H1 (cell line): ENCODE data around the gene ZCCHC10. TPM values are rescaled to one million over a fixed set of nuclear protein-coding genes. Genes with fewer than 3 reads are reported as not detected.

ENCODE experiments used
- CTCF ChIA-PET: fragments of 300-600 bp; sonication (Branson Sonifier 250); formaldehyde crosslinking; loops from one replicate; lab custom pipeline; 2021; ENCODE audit not compliant: partially characterized antibody; lab: Charles Lee
- POLR2A ChIA-PET: fragments of 300-600 bp; sonication (Branson Sonifier 250); formaldehyde crosslinking; loops from one replicate; lab custom pipeline; 2021; ENCODE audit warnings: inconsistent platforms; ENCODE audit not compliant: partially characterized antibody; lab: Charles Lee
- DNase-seq, 2 experiments: peaks; one replicate each; pipeline versions ENCODE4 v3.0.0 to v3.0.0-alpha.2; 2010 to 2022; ENCODE audit warnings: low spot score in 2 of 2, low read depth in 1 of 2, mixed read lengths in 1 of 2
- FAIRE-seq: peaks from 2 replicates; lab custom pipeline; 2011; peaks lifted over from hg19 to GRCh38; lab: Jason Lieb, UNC
- H2AFZ ChIP-seq: 2 replicates; pipeline ENCODE4 v1.8.1; 2012; ENCODE audit warnings: low read length, inconsistent platforms
- H2AK5ac ChIP-seq: 2 replicates; pipeline ENCODE4 v1.6.1; 2013; ENCODE audit warnings: low read depth, low read length
- H2BK120ac ChIP-seq: replicated peaks from 2 replicates; pipeline ENCODE3; 2013; ENCODE audit warnings: low read depth, low read length, inconsistent platforms
- H2BK12ac ChIP-seq: 2 replicates; pipeline ENCODE4 v1.6.1; 2013; ENCODE audit warnings: low read depth, low read length
- H2BK15ac ChIP-seq: 2 replicates; pipeline ENCODE4 v1.6.1; 2013; ENCODE audit warnings: low read length
- H2BK20ac ChIP-seq: 2 replicates; pipeline ENCODE4 v1.6.1; 2013; ENCODE audit warnings: low read length
- H2BK5ac ChIP-seq: 2 replicates; pipeline ENCODE4 v1.6.1; 2013; ENCODE audit warnings: low read depth, low read length
- H3K14ac ChIP-seq: 2 replicates; pipeline ENCODE4 v1.6.1; 2013; ENCODE audit warnings: inconsistent platforms; ENCODE audit not compliant: insufficient read length
- H3K18ac ChIP-seq: 2 replicates; pipeline ENCODE4 v1.6.1; 2013; ENCODE audit warnings: low read length; ENCODE audit errors: extremely low read depth
- H3K23ac ChIP-seq: 2 replicates; pipeline ENCODE4 v1.6.1; 2013; ENCODE audit warnings: inconsistent platforms; ENCODE audit not compliant: insufficient read length
- H3K23me2 ChIP-seq: 2 replicates; pipeline ENCODE4 v1.6.1; 2013; ENCODE audit warnings: low read depth, low read length
- H3K27ac ChIP-seq: 2 replicates; pipeline ENCODE4 v1.6.1; 2011; ENCODE audit warnings: low read depth, low read length, inconsistent platforms
- H3K27me3 ChIP-seq, 4 experiments: replicated peaks in 1 of 4; 1 replicate in 1 of 4; 2 replicates in 3 of 4; pipeline versions ENCODE4 v1.6.1 to v1.8.1; 2011 to 2013; ENCODE audit warnings: low read length in 3 of 4, mild to moderate bottlenecking in 3 of 4, inconsistent platforms in 2 of 4, mixed read lengths in 2 of 4, moderate library complexity in 1 of 4; ENCODE audit not compliant: control insufficient read depth in 3 of 4, insufficient read depth in 3 of 4; ENCODE audit errors: extremely low read depth in 1 of 4
- H3K36me3 ChIP-seq, 4 experiments: 2 replicates each; pipeline versions ENCODE4 v1.6.1 to v1.8.1; 2011 to 2013; ENCODE audit warnings: mild to moderate bottlenecking in 4 of 4, low read length in 3 of 4, moderate library complexity in 2 of 4, control low read depth in 1 of 4, inconsistent platforms in 1 of 4; ENCODE audit not compliant: insufficient read depth in 4 of 4, control insufficient read depth in 2 of 4
- H3K4ac ChIP-seq: replicated peaks from 2 replicates; pipeline ENCODE3; 2013; ENCODE audit warnings: low read length, low read depth, mixed read lengths, inconsistent platforms; ENCODE audit not compliant: insufficient read length
- H3K4me1 ChIP-seq, 4 experiments: replicated peaks in 1 of 4; 1 replicate in 1 of 4; 2 replicates in 3 of 4; pipeline versions ENCODE4 v1.6.1 to v1.8.1; 2011 to 2013; ENCODE audit warnings: low read length in 3 of 4, inconsistent platforms in 2 of 4, mixed read lengths in 1 of 4; ENCODE audit not compliant: insufficient read depth in 4 of 4, control insufficient read depth in 3 of 4
- H3K4me2 ChIP-seq, 2 experiments: 2 replicates each; pipeline versions ENCODE4 v1.6.1 to v1.8.1; 2011 to 2013; ENCODE audit warnings: low read depth in 2 of 2, low read length in 2 of 2, control low read depth in 1 of 2, inconsistent platforms in 1 of 2, mild to moderate bottlenecking in 1 of 2; ENCODE audit not compliant: insufficient read depth in 1 of 2
- H3K4me3 ChIP-seq, 4 experiments: fragments of 200-600, 300-600 bp in 1 of 4; sonication (generic), shearing (Covaris generic), sonication (Bioruptor Twin) in 1 of 4; 2 replicates each; pipeline versions ENCODE4 v1.5.1 to v1.8.1; 2011 to 2016; ENCODE audit warnings: low read length in 4 of 4, low read depth in 3 of 4, control low read depth in 2 of 4, inconsistent platforms in 2 of 4, mild to moderate bottlenecking in 2 of 4, mixed read lengths in 1 of 4, moderate library complexity in 1 of 4; ENCODE audit not compliant: insufficient read depth in 2 of 4; ENCODE audit errors: extremely low read depth in 1 of 4
- H3K56ac ChIP-seq: replicated peaks from 2 replicates; pipeline ENCODE3; 2013; ENCODE audit warnings: low read depth, mild to moderate bottlenecking, mixed read lengths, low read length, inconsistent platforms; ENCODE audit not compliant: insufficient read length
- H3K79me1 ChIP-seq: 2 replicates; pipeline ENCODE4 v1.6.1; 2013; ENCODE audit warnings: low read depth, low read length, control low read depth
- H3K79me2 ChIP-seq, 2 experiments: 2 replicates each; pipeline versions ENCODE4 v1.6.1 to v1.8.1; 2012 to 2013; ENCODE audit warnings: low read length in 2 of 2, mild to moderate bottlenecking in 2 of 2, inconsistent platforms in 1 of 2; ENCODE audit not compliant: insufficient read depth in 2 of 2, control insufficient read depth in 1 of 2
- H3K9ac ChIP-seq, 4 experiments: replicated peaks in 1 of 4; 1 replicate in 1 of 4; 2 replicates in 3 of 4; pipeline versions ENCODE4 v1.6.1 to v1.8.1; 2011 to 2013; ENCODE audit warnings: low read depth in 3 of 4, low read length in 3 of 4, control low read depth in 2 of 4, mild to moderate bottlenecking in 2 of 4, moderate library complexity in 2 of 4, inconsistent platforms in 1 of 4; ENCODE audit errors: extremely low read depth in 1 of 4
- H3K9me3 ChIP-seq, 2 experiments: 2 replicates each; pipeline versions ENCODE4 v1.6.1 to v1.8.1; 2012 to 2013; ENCODE audit warnings: mild to moderate bottlenecking in 2 of 2, moderate library complexity in 2 of 2, control low read depth in 1 of 2, inconsistent platforms in 1 of 2, low read depth in 1 of 2, low read length in 1 of 2, mixed read lengths in 1 of 2; ENCODE audit not compliant: insufficient read depth in 2 of 2
- H4K20me1 ChIP-seq, 2 experiments: replicated peaks in 1 of 2; 2 replicates each; pipeline versions ENCODE3 to v1.8.1; 2011 to 2013; ENCODE audit warnings: inconsistent platforms in 2 of 2, low read length in 2 of 2, mild to moderate bottlenecking in 1 of 2; ENCODE audit not compliant: insufficient read depth in 2 of 2, control insufficient read depth in 1 of 2
- H4K5ac ChIP-seq: 2 replicates; pipeline ENCODE4 v1.6.1; 2013; ENCODE audit warnings: low read length, low read depth, mixed read lengths, inconsistent platforms; ENCODE audit not compliant: insufficient read length
- H4K8ac ChIP-seq: 2 replicates; pipeline ENCODE4 v1.8.0; 2013; ENCODE audit warnings: mild to moderate bottlenecking, moderate library complexity, low read length, inconsistent platforms; ENCODE audit not compliant: insufficient read depth; ENCODE audit errors: extremely low read depth
- H4K91ac ChIP-seq: replicated peaks from 2 replicates; pipeline ENCODE3; 2013; ENCODE audit warnings: low read length, mixed read lengths, inconsistent platforms; ENCODE audit not compliant: insufficient read length
- HDAC6 ChIP-seq: IDR thresholded peaks from one replicate; pipeline ENCODE4 v1.7.1; 2012; ENCODE audit warnings: low read depth, mild to moderate bottlenecking, inconsistent platforms, low read length, moderate library complexity
- SIX5 ChIP-seq: IDR thresholded peaks from 2 replicates; pipeline ENCODE4 v1.6.1; 2011; ENCODE audit warnings: mild to moderate bottlenecking, low read depth, low read length
- TBP ChIP-seq: IDR thresholded peaks from 2 replicates; pipeline ENCODE4 v1.6.1; 2011; ENCODE audit warnings: low read depth, low read length, improper control_type of control experiment
- YY1 ChIP-seq: IDR thresholded peaks from 2 replicates; pipeline ENCODE4 v1.6.1; 2011; ENCODE audit warnings: low read depth, mild to moderate bottlenecking, low read length
- ZNF274 ChIP-seq: IDR thresholded peaks from 2 replicates; pipeline ENCODE4 v1.7.0; 2012; ENCODE audit warnings: low read length, borderline replicate concordance; ENCODE audit errors: extremely low read depth
- WGBS, 2 experiments: shearing (Covaris generic) in 1 of 2; methylation state at CpG; one replicate each; pipeline versions ENCODE4 v1.1.6 to v1.1.7; 2013 to 2015; ENCODE audit warnings: low lambda C conversion rate in 2 of 2, mixed read lengths in 2 of 2, inconsistent platforms in 1 of 2, low coverage in 1 of 2, missing lambda C conversion rate in 1 of 2; ENCODE audit not compliant: insufficient replicate concordance in 2 of 2, insufficient coverage in 1 of 2, insufficient read length in 1 of 2; ENCODE audit errors: extremely low coverage in 1 of 2, missing lambda C conversion rate in 1 of 2; 5-methylcytosine and 5-hydroxymethylcytosine counted together
- polyA plus RNA-seq, 7 experiments: library from polyadenylated mRNA; depleted of rRNA in 3 of 7; stranded (reverse) in 5 of 7; unstranded in 2 of 7; fragments of >200 nt in 5 of 7; fragments of 200-250 nt in 2 of 7; gene quantifications; 1 replicate in 5 of 7; 2 replicates in 1 of 7; 4 replicates in 1 of 7; pipeline versions ENCODE4 v1.2.1 to v1.2.3, GENCODE V29; 2011 to 2013; ENCODE audit warnings: missing spikeins in 2 of 7, mixed read lengths in 2 of 7
- total RNA-seq: library from RNA; stranded (reverse); fragmentation: NEBNext Ultra II Directional; extraction: Animal tissue kit (Norgen Biotek cat#: 25700); gene quantifications from 2 replicates; pipeline ENCODE4 v1.2.1, GENCODE V29; 2021

The ZCCHC10 gene
- total and polyA plus RNA-seq, 2 of the 8 experiments (the other 6 are each of a cell fraction or from before 2014, with no cell fraction given): 22.4 to 32.9 TPM

GRCh38 chr5:133066045-133066444, 39.7 kb upstream of the ZCCHC10 start:
- no peak overlapping the region for H3K9ac ChIP-seq
- no peak overlapping the region for H2AK5ac ChIP-seq
- H2BK120ac ChIP-seq: no peak overlapping the region
- H2BK15ac ChIP-seq: no peak overlapping the region
- H3K23me2 ChIP-seq: no peaks in the 10 kb centered on the region
- peaks cover 12 to 53% (median 35%) of the 10 kb centered on the region in 4 experiments for H3K36me3 ChIP-seq
- no peak overlapping the region for H2AFZ ChIP-seq
- ChIA-PET CTCF (no interaction called here), POLR2A (no interaction called here)
- no peak overlapping the region for H2BK20ac ChIP-seq
- no peak overlapping the region for H4K5ac ChIP-seq
- no peak overlapping the region for H2BK12ac ChIP-seq
- H3K4me3 ChIP-seq: no peak overlapping the region
- no peak overlapping the region for H2BK5ac ChIP-seq
- H4K8ac ChIP-seq: no peak overlapping the region
- H3K27ac ChIP-seq: no peak overlapping the region
- no peak for FAIRE-seq
- H3K4me2 ChIP-seq: no peak overlapping the region
- H4K91ac ChIP-seq: no peak overlapping the region
- no peak overlapping the region for H3K23ac ChIP-seq
- no peak overlapping the region for H3K18ac ChIP-seq
- H3K14ac ChIP-seq: no peak overlapping the region
- peaks cover 25 to 97% of the 10 kb centered on the region in 2 experiments for H3K79me2 ChIP-seq
- H3K9me3 ChIP-seq: no peaks in the 10 kb centered on the region
- 93% methylated on average over 2 of the region's 2 CpGs; no CpG with 5 or more reads in 1 of the 2 experiments for WGBS, 2 experiments
- no peak for DNase-seq
- H3K79me1 ChIP-seq: peaks cover 7% of the 10 kb centered on the region
- H4K20me1 ChIP-seq: peaks cover 4 to 10% of the 10 kb centered on the region in 2 experiments
- peaks cover 0 to 6% (median 1%) of the 10 kb centered on the region in 4 experiments; a peak in 1 of 7 replicates for H3K4me1 ChIP-seq
- no peak overlapping the region for H3K56ac ChIP-seq
- no peaks in the 10 kb centered on the region for H3K27me3 ChIP-seq
- H3K4ac ChIP-seq: no peak overlapping the region
- TF ChIP-seq SIX5: no peak
- TF ChIP-seq HDAC6: no peak
- no peak for TF ChIP-seq TBP
- TF ChIP-seq ZNF274: no peak
- no peak for TF ChIP-seq YY1
